Measurements from ENCODE around the gene ABR.

The ABR gene

GRCh38 chr17:1154704-1155103 lies 25.1 kb downstream of the ABR start:
- no peak for TF ChIP-seq CTCF (IDR thresholded peaks at IDR 0.05)

- TF ChIP-seq CTCF (IDR thresholded peaks at IDR 0.05): no peak
Measured at GRCh38 chr17:1153795-1154546, 25.8 kb downstream of the ABR start.

- no peak for TF ChIP-seq CTCF (IDR thresholded peaks at IDR 0.05)
Measured at GRCh38 chr17:1150863-1151600, 28.7 kb downstream of the ABR start.

GRCh38 chr17:1149869-1150268 lies 29.9 kb downstream of the ABR start:
- TF ChIP-seq CTCF (IDR thresholded peaks at IDR 0.05): no peak

- peak; percentile 57 for TF ChIP-seq CTCF (IDR thresholded peaks at IDR 0.05)
Measured at GRCh38 chr17:1147664-1148063, 32.1 kb downstream of the ABR start.

- no peak for TF ChIP-seq CTCF (IDR thresholded peaks at IDR 0.05)
Measured at GRCh38 chr17:1146561-1147265, 33.1 kb downstream of the ABR start.

- TF ChIP-seq CTCF (IDR thresholded peaks at IDR 0.05): no peak
Measured at GRCh38 chr17:1145311-1145986, 34.3 kb downstream of the ABR start.
